Heart right ventricle (tissue), 16 donors: ENCODE data around the gene BOD1. TPM values are rescaled to one million over a fixed set of nuclear protein-coding genes. Genes with fewer than 3 reads are reported as not detected.

Experiments
- ATAC-seq, 8 donors: fragments of 200-7000 bp; cut with Tn5 transposase; one replicate each; pipeline ENCODE4 v1.9.1; 2020; ENCODE audit warnings: mild to moderate bottlenecking in 8 of 8, moderate library complexity in 8 of 8, moderate number of reproducible peaks in 1 of 8
- DNase-seq, 2 donors: peaks; one replicate each; pipeline ENCODE4 v3.0.0-alpha.2; 2020
- H3K27ac ChIP-seq, 10 donors: fragments of 200-600 bp; sonication (generic) in 2 of 10; one replicate each; pipeline versions ENCODE4 v1.5.0 to v1.8.0; 2020 to 2022; ENCODE audit warnings: mild to moderate bottlenecking in 3 of 10
- H3K27me3 ChIP-seq, 7 donors: fragments of 200-600 bp; one replicate each; pipeline ENCODE4 v1.8.0; 2021 to 2022; ENCODE audit warnings: mild to moderate bottlenecking in 2 of 7
- H3K36me3 ChIP-seq, 9 donors: fragments of 200-600 bp; sonication (generic) in 1 of 9; one replicate each; pipeline versions ENCODE4 v1.5.0 to v1.8.0; 2020 to 2022; ENCODE audit warnings: mild to moderate bottlenecking in 2 of 9
- H3K4me1 ChIP-seq, 9 donors: fragments of 200-600 bp; sonication (generic) in 1 of 9; one replicate each; pipeline versions ENCODE4 v1.5.0 to v1.8.0; 2020 to 2022; ENCODE audit warnings: mild to moderate bottlenecking in 4 of 9
- H3K4me3 ChIP-seq, 10 donors: fragments of 200-600 bp; sonication (generic) in 2 of 10; one replicate each; pipeline versions ENCODE4 v1.5.0 to v1.8.0; 2020 to 2022; ENCODE audit warnings: mild to moderate bottlenecking in 7 of 10, moderate library complexity in 2 of 10
- H3K9me3 ChIP-seq, 11 donors: fragments of 200-600 bp in 10 of 11; sonication (generic) in 2 of 11; one replicate each; pipeline versions ENCODE4 v1.5.0 to v1.8.0; 2013 to 2022; ENCODE audit warnings: mild to moderate bottlenecking in 2 of 11, control low read depth in 1 of 11, moderate library complexity in 1 of 11
- CTCF ChIP-seq, 9 donors: fragments of 200-600 bp; sonication (generic) in 2 of 9; IDR thresholded peaks; one replicate each; pipeline versions ENCODE4 v1.5.0 to v1.8.0; 2021 to 2022; ENCODE audit warnings: antibody characterized with exemption in 9 of 9, mild to moderate bottlenecking in 5 of 9, moderate library complexity in 1 of 9
- WGBS, 2 donors: extraction: QIAGEN DNeasy Blood & Tissue Kit; methylation state at CpG; one replicate each; pipeline ENCODE4 v1.1.7; 2013; ENCODE audit warnings: inconsistent platforms in 1 of 2; 5-methylcytosine and 5-hydroxymethylcytosine counted together
- intact Hi-C, 10 donors: fragments of 100-400 bp; cut with DNase I; formaldehyde crosslinking; loops; one replicate each; pipeline versions ENCODE4 v1.11.1 to v1.14.2; 2022
- long read RNA-seq, 3 donors: library from polyadenylated mRNA; unstranded; transcript quantifications; one replicate each; pipeline ENCODE4 v2.0.0, GENCODE V29; 2020 to 2021
- polyA plus RNA-seq, 2 donors: library from polyadenylated mRNA; stranded (reverse); fragments of 200-250 nt; gene quantifications; one replicate each; pipeline ENCODE4 v1.2.3, GENCODE V29; 2013
- total RNA-seq, 10 donors: library from RNA; stranded (reverse); fragmentation: NEBNext Ultra II Directional in 3 of 10; extraction: Animal tissue kit (Norgen Biotek cat#: 25700) in 3 of 10; gene quantifications; one replicate each; pipeline versions ENCODE4 v1.2.1 to v1.2.4, GENCODE V29; 2021 to 2023
- donor health status: Arrhythmogenic right ventricular cardiomyopathy.
- donor health status: ischemic (EF 13 %, LVEDD 7.1; RV severe dilation, severe dysfunction).
- donor health status: healthy with polysubstance abuse.
- donor health status: DM: no; HTN: yes; CAD: no.
- donor health status: DM: no; HTN: no; CAD: no.
- donor health status: ischemic (EF 25% LVEDD 6.9; RV normal size, moderate dysfunction).
- donor health status: ischemic (EF 25% LVEDD 5.7; RV mildly dilated, moderate dysfunction).
- donor health status: healthy.
- donor health status: DM: yes; HTN: yes; CAD: no.
- donor health status: Ischemic cardiomyopathy.
- donor health status: ischemic (EF 35%, LVEDD 5.7; RV mildly dilated, moderate dysfunction).
- donor health status: nonischemic (EF 11% LVEDD 7.7; RV severe dilation, severe dysfunction).
- donor health status: DM: yes; HTN: yes; CAD: no.
- donor health status: PGD.
- donor health status: ischemic (EF 29% LVEDD 5.4; RV normal size, mild dysfunction).
- donor health status: nonischemic (EF 23%, LVEDD 6.1; RV moderate dilation, normal function).

Gene BOD1
- total RNA-seq = 10 to 100 TPM; 37.6 to 54.3 (median 46.3) TPM
- polyA plus RNA-seq = 10 to 100 TPM; 20.2 to 36.7 TPM
- long read RNA-seq, donor 1, transcript BOD1-202 (4 exons, 1,562 nt) = major isoform, 27 of 39 reads
- long read RNA-seq, donor 1, partial matches to known transcripts = 0 of 39 reads
- long read RNA-seq, donor 1, other reads (novel, unspliced or antisense) = 4 of 39 reads
- long read RNA-seq, donor 2, transcript BOD1-202 (4 exons, 1,562 nt) = major isoform, 24 of 32 reads
- long read RNA-seq, donor 2, partial matches to known transcripts = 0 of 32 reads
- long read RNA-seq, donor 2, other reads (novel, unspliced or antisense) = 3 of 32 reads
- long read RNA-seq, donor 3, partial matches to known transcripts = 0 of 2 reads
- long read RNA-seq, donor 3, other reads (novel, unspliced or antisense) = 0 of 2 reads

- 3 to 5% methylated on average over 34 to 37 of the region's 37 CpGs for WGBS, 2 donors
Measured at GRCh38 chr5:173616577-173617118, at the start of gene BOD1. Gene BOD1, minus strand, starts transcription at chr5:173616650. Its CDS starts 214 bp downstream, at chr5:173616436.

DNA sequence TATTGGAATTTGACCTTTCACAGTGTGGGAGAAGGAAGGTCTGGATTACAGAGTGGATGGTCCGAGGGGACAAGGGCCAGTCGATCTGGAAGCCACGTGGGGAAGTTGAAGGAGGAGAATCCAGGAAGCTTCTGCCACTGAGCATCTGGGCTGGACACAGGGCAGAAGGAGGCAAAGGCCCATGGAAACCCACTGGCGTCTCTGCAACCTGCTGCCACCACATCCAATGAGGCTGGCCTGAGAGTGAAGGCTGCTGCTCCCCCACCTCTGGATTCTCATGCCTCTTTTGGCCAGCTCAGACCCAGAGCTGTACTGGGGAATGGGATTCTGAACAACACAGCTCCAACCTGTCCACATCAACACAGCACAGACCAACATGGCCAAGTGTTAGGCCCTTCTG lies 48.9 kb upstream of the BOD1 start:
- Histone ChIP-seq H3K4me3 (no peak overlapping the region), H3K9me3 (peaks cover 0 to 9% (median 0%) of the 10 kb centered on the region in 11 donors), H3K27ac (no peak overlapping the region), H3K36me3 (no peaks in the 10 kb centered on the region), H3K27me3 (no peaks in the 10 kb centered on the region), H3K4me1 (peaks cover 2 to 19% (median 6%) of the 10 kb centered on the region in 9 donors)
- no peak for TF ChIP-seq CTCF (IDR thresholded peaks at IDR 0.05)
- ATAC-seq (no peak), DNase-seq (no peak)
- intact Hi-C loops = no loop called here
- 84 to 87% methylated on average over 4 of the region's 4 CpGs for WGBS, 2 donors

More at GRCh38 chr5:173616577-173617118, at the start of gene BOD1:
- Histone ChIP-seq H3K4me1 (peaks cover 0 to 52% (median 48%) of the 10 kb centered on the region in 9 donors), H3K27ac (peak within 1 kb of the TSS; percentile 88 to 98 (median 94)), H3K9me3 (no peaks in the 10 kb centered on the region), H3K4me3 (peak within 1 kb of the TSS; percentile 62 to 99 (median 96)), H3K27me3 (no peaks in the 10 kb centered on the region), H3K36me3 (peaks cover 0 to 23% (median 7%) of the 10 kb centered on the region in 9 donors)
- DNase-seq (peak; percentile 93 to 99), ATAC-seq (peak; percentile 94 to 98 (median 98))
- TF ChIP-seq CTCF (IDR thresholded peaks at IDR 0.05) = no peak
- intact Hi-C loops = loop anchor here in 9 of 10 donors (1.0 to 10.0 kb wide), 7 partner anchors 268 to 698 kb away; partner anchors contain the start of gene CPEB4 (in 4 of the 9)

- H3K27me3 ChIP-seq = no peaks in the 10 kb centered on the region
- TF ChIP-seq CTCF (IDR thresholded peaks at IDR 0.05) = no peak
- H3K4me3 ChIP-seq = no peak overlapping the region
- peak; percentile 36 to 44 for DNase-seq
- 38 to 41% methylated on average over 6 of the region's 6 CpGs for WGBS, 2 donors
- H3K9me3 ChIP-seq = peaks cover 0 to 14% (median 4%) of the 10 kb centered on the region in 11 donors
- intact Hi-C loops = no loop called here
- ATAC-seq = peak in 4 of 8 donors; percentile 49 to 75 (median 67)
- H3K36me3 ChIP-seq = no peaks in the 10 kb centered on the region
- no peak overlapping the region for H3K27ac ChIP-seq
- peaks cover 0 to 9% (median 0%) of the 10 kb centered on the region in 9 donors for H3K4me1 ChIP-seq
Measured at GRCh38 chr5:173664154-173664526, 47.7 kb upstream of the BOD1 start.

GRCh38 chr5:173663352-173664153 lies 47.1 kb upstream of the BOD1 start:
- Histone ChIP-seq H3K27me3 (no peaks in the 10 kb centered on the region), H3K27ac (no peak overlapping the region), H3K36me3 (no peaks in the 10 kb centered on the region), H3K9me3 (peaks cover 0 to 14% (median 3%) of the 10 kb centered on the region in 11 donors), H3K4me1 (peaks cover 0 to 9% (median 0%) of the 10 kb centered on the region in 9 donors), H3K4me3 (no peak overlapping the region)
- WGBS, 2 donors = 87 to 90% methylated on average over 13 of the region's 13 CpGs
- TF ChIP-seq CTCF (IDR thresholded peaks at IDR 0.05) = no peak
- intact Hi-C loops = no loop called here
- DNase-seq (no peak), ATAC-seq (no peak)
